COLO668 (cell line): ENCODE results near the gene ALDH7A1.
"Not testable (repeated sequence)": the region's sequence is repeated elsewhere in the genome, so short reads cannot be mapped to it uniquely, and the experiment has no call there.

Experiments
- DNase-seq: peaks from one replicate; lab custom pipeline; 2025; ENCODE audit not compliant: unreplicated experiment; lab: John Stamatoyannopoulos, UW

ALDH7A1 gene

GRCh38 chr5:126535856-126536545, 59.0 kb downstream of the ALDH7A1 start:
- no peak for DNase-seq

DNA sequence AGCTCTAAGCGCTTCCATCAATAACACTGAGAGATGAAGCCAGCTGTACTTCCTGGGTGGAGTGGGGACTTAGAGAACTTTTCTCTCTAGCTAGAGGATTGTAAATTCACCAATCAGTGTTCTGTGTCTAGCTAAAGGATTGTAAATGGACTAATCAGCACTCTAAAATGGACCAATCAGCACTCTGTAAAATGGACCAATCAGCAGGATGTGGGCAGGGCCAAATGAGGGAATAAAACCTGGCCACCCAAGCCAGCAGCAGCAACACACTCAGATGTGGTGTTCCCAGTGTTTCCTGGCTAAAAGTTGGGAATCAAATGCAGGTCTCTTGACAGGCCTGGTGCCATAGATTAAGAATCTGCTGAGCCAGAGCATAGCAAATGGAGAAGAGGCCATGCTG, 60.5 kb downstream of the ALDH7A1 start:
- DNase-seq = no peak

DNA sequence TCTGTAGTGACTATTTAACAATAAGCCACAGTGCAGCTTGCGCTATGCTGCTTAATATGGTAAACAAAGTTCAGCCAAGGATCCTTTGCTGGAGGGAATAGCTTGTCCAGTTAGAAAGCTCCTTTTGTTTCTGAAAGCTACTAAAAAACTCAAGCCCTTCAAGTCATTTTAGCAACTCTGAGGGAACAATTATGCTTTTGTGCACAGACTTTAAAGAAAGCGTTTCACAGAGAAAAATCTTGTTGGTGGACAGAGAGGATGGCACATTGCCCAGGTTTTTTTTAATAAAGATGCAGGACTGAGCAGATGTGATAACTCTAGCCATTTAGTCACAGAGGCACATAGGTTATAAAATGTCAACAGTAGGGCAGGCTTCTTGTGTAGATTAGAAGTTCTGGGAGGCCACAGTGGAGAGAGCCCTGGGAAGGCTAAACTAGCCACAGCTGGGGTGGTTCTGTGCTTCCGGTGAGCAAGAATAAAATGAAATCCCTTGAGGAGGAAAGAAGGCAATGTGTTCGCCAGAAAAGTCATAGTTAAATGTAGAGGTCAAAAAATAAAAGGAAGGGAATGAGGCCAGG, 63.4 kb downstream of the ALDH7A1 start:
- DNase-seq = no peak

DNA sequence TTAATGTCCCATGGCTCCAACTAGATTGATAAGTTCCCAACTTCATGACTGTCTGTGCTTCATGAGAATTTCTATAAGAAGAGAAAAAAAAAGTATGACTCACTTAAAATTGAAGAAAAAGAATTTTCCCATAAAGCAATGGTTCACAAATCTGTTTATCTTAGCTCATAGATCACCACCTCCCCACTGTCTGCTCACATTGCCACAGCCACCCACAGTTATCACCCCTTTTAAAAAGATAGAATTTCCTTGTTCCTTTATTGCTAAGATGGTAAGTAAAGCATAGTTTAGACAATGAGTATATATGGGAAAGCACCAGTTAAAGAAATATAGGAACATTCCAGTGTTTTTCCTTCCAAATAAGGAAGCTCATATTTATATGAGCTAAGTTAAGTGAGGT, 67.1 kb downstream of the ALDH7A1 start:
- no peak for DNase-seq

- no peak for DNase-seq
Observed at GRCh38 chr5:126527158-126527557, 67.9 kb downstream of the ALDH7A1 start.

- DNase-seq = no peak
Observed at GRCh38 chr5:126526493-126526892, 68.5 kb downstream of the ALDH7A1 start.

- no peak for DNase-seq
Observed at GRCh38 chr5:126525630-126526245, 69.3 kb downstream of the ALDH7A1 start.

DNA sequence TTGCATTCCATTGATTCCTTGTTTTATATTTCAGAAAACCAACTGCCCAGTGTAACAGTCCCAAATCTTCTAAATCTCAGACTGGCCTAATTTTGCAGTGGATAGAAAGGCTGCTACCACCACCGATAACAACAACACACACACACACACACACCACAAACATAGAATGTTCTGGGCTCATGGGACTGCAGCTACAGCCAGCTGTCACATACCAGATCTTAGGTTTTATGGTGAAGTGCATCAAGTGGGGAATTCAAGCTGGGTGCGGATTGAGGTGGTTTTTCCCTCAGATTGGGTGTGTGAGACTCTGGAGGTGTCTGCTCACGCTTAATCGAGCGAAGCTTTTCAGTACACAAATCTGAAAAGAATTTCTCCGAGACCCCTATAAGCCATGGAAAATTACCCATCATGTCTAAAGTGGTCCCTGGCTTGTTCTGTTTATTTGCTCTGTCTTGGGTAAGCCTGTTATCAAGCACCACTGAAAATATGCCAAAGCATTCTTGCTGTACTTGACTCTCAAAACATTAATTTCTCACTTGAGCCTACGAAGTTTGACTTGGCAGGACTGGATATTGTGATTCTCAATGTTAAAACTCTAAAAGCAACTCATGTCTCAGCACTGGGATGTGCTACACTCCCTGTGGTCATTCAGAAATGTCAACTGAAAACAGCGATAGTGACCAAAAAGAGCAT, 71.1 kb downstream of the ALDH7A1 start:
- no peak for DNase-seq

GRCh38 chr5:126521130-126521529, 73.9 kb downstream of the ALDH7A1 start:
- no peak for DNase-seq

DNA sequence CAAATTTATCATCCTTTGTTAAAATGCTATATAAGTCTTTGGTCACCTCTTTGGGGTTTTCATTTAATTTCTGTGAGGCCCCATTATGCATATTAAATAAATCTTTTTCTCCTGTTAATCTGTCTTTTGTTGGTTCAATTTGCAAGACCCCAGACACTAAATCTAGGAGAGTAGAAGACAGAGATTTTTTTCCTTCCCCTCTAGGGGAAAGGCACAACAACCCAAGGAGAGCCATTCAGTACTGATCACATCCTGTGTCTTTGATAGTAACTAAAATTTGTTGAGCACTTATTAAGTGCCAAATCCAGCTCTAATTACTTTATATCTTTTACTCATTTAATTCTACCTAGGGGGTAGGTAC, 74.4 kb downstream of the ALDH7A1 start:
- DNase-seq = no peak

- DNase-seq = no peak
Observed at GRCh38 chr5:126519637-126520592, 75.1 kb downstream of the ALDH7A1 start.

DNA sequence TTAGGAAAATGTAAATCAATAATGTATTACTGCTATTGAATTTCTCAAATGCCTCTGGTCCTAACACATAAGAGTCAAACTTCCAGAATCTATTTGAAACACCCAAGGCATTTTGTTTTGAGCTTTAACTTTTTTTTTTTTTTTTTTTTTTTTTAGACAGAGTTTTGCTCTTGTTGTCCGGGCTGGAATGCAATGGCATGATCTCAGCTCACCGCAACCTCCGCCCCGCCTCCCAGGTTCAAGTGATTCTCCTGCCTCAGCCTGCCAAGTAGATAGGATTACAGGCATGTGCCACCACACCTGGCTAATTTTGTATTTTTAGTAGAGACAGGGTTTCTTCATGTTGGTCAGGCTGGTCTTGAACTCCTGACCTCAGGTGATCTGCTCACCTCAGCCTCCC, 75.8 kb downstream of the ALDH7A1 start:
- DNase-seq = not testable (repeated sequence)

DNA sequence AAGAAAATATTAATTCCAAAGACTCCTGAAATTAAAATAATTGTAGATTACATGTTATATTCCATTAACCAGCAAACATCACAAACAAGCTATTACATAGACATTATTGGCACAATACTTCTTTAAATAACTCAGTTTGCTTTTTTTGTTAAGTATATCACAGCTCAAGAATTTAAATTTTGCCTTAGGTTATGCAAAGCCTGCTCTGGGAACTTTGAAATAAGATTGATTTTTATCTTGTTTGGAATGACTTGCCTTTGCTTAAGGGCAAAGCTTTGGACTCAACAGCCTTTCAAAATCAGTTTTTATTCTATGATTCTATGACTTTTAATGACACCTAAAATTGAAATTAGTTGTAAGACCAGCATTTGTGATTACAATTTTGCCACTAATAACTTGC, 78.2 kb downstream of the ALDH7A1 start:
- no peak for DNase-seq

GRCh38 chr5:126516133-126516532, 78.9 kb downstream of the ALDH7A1 start:
- peak; percentile 31 for DNase-seq

- no peak for DNase-seq
Observed at GRCh38 chr5:126515337-126515736, 79.7 kb downstream of the ALDH7A1 start.

DNA sequence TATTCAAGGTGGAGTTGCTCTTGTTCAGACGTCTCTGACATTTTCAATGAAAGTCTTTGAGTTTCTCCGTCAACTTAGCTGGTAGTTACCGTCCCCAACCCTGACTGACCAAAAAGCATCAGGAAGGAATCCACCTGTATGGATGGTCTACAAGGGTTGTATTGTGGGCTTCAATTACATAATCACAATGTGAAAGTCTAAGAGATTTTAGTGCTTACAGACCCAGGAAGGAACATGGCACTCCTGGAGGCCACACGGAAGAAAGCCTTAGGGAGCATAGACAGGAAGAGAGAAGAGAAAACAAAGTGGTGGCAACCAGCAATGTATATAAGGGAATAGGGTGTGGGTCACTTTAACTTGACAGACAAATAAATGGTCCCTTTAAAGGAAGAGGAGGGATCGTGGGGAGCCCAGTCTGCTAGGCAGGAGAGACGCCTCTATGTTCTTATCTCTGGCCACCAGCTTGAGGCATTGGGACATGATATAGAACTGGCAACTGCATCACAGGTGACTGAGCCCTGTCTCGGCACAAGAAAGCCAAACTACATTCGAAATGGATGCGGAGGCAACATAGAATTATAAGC, 80.4 kb downstream of the ALDH7A1 start:
- no peak for DNase-seq

DNA sequence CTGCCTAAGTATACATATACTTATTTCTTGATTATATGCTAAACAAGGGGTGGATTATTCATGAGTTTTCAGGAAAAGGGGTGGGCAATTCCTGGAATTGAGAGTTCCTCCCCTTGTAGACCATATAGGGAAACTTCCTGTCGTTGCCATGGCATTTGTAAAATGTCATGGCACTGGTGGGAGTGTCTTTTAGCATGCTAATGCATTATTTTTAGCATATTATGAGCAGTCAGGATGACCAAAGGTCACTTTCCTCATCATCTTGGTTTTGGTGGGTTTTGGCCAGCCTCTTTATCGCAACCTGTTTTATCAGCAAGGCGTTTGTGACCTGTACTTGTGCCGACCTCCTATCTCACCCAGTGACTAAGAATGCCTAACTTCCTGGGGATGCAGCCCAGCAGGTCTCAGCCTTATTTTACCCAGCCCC, 80.9 kb downstream of the ALDH7A1 start:
- DNase-seq = no peak

- DNase-seq = no peak
Observed at GRCh38 chr5:126513703-126514102, 81.3 kb downstream of the ALDH7A1 start.

GRCh38 chr5:126513302-126513701, 81.7 kb downstream of the ALDH7A1 start:
- no peak for DNase-seq

DNA sequence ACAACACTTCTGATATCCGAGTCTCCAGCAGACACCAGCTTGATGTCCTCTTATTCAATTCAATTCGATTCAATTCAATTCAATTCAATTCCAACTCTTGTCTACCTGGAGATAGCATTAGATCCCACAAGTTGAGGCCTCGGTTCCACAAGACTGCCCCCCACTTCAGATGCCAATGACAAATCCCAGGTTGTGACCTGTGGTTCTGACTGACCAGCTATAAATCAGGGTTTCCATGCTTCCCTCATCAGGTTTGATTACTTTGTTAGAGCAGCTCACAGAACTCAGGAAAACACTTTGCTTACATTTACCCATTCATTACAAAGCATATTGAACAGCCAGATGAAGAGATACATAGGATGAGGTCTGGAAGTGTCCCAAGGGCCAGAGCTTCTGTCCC, 82.6 kb downstream of the ALDH7A1 start:
- no peak for DNase-seq

GRCh38 chr5:126511961-126512360, 83.1 kb downstream of the ALDH7A1 start:
- no peak for DNase-seq
